Measurements from ENCODE around the gene KCTD12. TPM values are rescaled to one million over a fixed set of nuclear protein-coding genes. Genes with fewer than 3 reads are reported as not detected.

The KCTD12 gene
- polyA plus RNA-seq, 3 donors = 85.6 to 95.1 (median 91.7) TPM

- DNase-seq (ENCODE audit: low read depth in 3 of 3, low spot score in 2 of 3) = no peak
Observed at GRCh38 chr13:76861859-76862258, 24.3 kb downstream of the KCTD12 start.

- no peak for DNase-seq (ENCODE audit: low read depth in 3 of 3, low spot score in 2 of 3)
Observed at GRCh38 chr13:76860706-76861105, 25.5 kb downstream of the KCTD12 start.

- DNase-seq (ENCODE audit: low read depth in 3 of 3, low spot score in 2 of 3) = no peak
Observed at GRCh38 chr13:76854894-76855293, 31.3 kb downstream of the KCTD12 start.

- no peak for DNase-seq (ENCODE audit: low read depth in 3 of 3, low spot score in 2 of 3)
Observed at GRCh38 chr13:76853921-76854608, 32.1 kb downstream of the KCTD12 start.

- DNase-seq (ENCODE audit: low read depth in 3 of 3, low spot score in 2 of 3) = no peak
Observed at GRCh38 chr13:76853481-76853880, 32.7 kb downstream of the KCTD12 start.

- no peak for DNase-seq (ENCODE audit: low read depth in 3 of 3, low spot score in 2 of 3)
Observed at GRCh38 chr13:76852986-76853385, 33.2 kb downstream of the KCTD12 start.

- no peak for DNase-seq (ENCODE audit: low read depth in 3 of 3, low spot score in 2 of 3)
Observed at GRCh38 chr13:76851961-76852360, 34.2 kb downstream of the KCTD12 start.

- DNase-seq (ENCODE audit: low read depth in 3 of 3, low spot score in 2 of 3) = no peak
Observed at GRCh38 chr13:76849493-76849892, 36.7 kb downstream of the KCTD12 start.

GRCh38 chr13:76848596-76848995, 37.6 kb downstream of the KCTD12 start:
- DNase-seq (ENCODE audit: low read depth in 3 of 3, low spot score in 2 of 3) = no peak

GRCh38 chr13:76846363-76846762, 39.8 kb downstream of the KCTD12 start:
- DNase-seq (ENCODE audit: low read depth in 3 of 3, low spot score in 2 of 3) = no peak

GRCh38 chr13:76845865-76846264, 40.3 kb downstream of the KCTD12 start:
- no peak for DNase-seq (ENCODE audit: low read depth in 3 of 3, low spot score in 2 of 3)

- no peak for DNase-seq (ENCODE audit: low read depth in 3 of 3, low spot score in 2 of 3)
Observed at GRCh38 chr13:76845367-76845766, 40.8 kb downstream of the KCTD12 start.

- no peak for DNase-seq (ENCODE audit: low read depth in 3 of 3, low spot score in 2 of 3)
Observed at GRCh38 chr13:76837801-76838200, 48.4 kb downstream of the KCTD12 start.

- no peak for DNase-seq (ENCODE audit: low read depth in 3 of 3, low spot score in 2 of 3)
Observed at GRCh38 chr13:76836311-76836710, 49.9 kb downstream of the KCTD12 start.

GRCh38 chr13:76833441-76833954, 52.7 kb downstream of the KCTD12 start:
- DNase-seq (ENCODE audit: low read depth in 3 of 3, low spot score in 2 of 3) = no peak

GRCh38 chr13:76832258-76832988, 53.8 kb downstream of the KCTD12 start:
- no peak for DNase-seq (ENCODE audit: low read depth in 3 of 3, low spot score in 2 of 3)

GRCh38 chr13:76830805-76831204, 55.4 kb downstream of the KCTD12 start:
- DNase-seq (ENCODE audit: low read depth in 3 of 3, low spot score in 2 of 3) = no peak

Other genes starting within 250 kb of the KCTD12 start
- not detected for gene ACOD1, start 62.1 kb upstream of the KCTD12 start, polyA plus RNA-seq (ENCODE audit: insufficient read length in 3 of 3)
- gene CLN5, start 105.7 kb upstream of the KCTD12 start, polyA plus RNA-seq (ENCODE audit: insufficient read length in 3 of 3) = 10 to 100 TPM; 45.7 to 53.3 (median 52.4) TPM
- gene FBXL3, start 140.8 kb upstream of the KCTD12 start, polyA plus RNA-seq (ENCODE audit: insufficient read length in 3 of 3) = 10 to 100 TPM; 63.8 to 65.9 (median 65.0) TPM

Measured in right renal cortex interstitium (tissue), 3 donors.